Stimulated activated CD8-positive, alpha-beta memory T cell treated with anti-CD3 and anti-CD28 coated beads, Interleukin-2, amount 100 ng/mL, for 48 hours (primary cell): Measurements from ENCODE around the gene AGAP2.

Experiments used
- DNase-seq, 2 donors: peaks; one replicate each; pipeline ENCODE4 v3.0.0-alpha.2; 2020; ENCODE audit warnings: low read depth in 2 of 2

AGAP2 gene

GRCh38 chr12:57736741-57737466 is 1.6 kb downstream of the AGAP2 start:
- DNase-seq: no peak

GRCh38 chr12:57735952-57736740 is 2.4 kb downstream of the AGAP2 start:
- no peak for DNase-seq

GRCh38 chr12:57735198-57735855 is 3.2 kb downstream of the AGAP2 start:
- DNase-seq: no peak

GRCh38 chr12:57734591-57734990 is 4.0 kb downstream of the AGAP2 start:
- DNase-seq: no peak

- no peak for DNase-seq
These were observed 4.6 kb downstream of the AGAP2 start for GRCh38 chr12:57733928-57734327.

- DNase-seq: no peak
These were observed 5.6 kb downstream of the AGAP2 start for GRCh38 chr12:57732726-57733593.

- DNase-seq: no peak
These were observed 6.3 kb downstream of the AGAP2 start for GRCh38 chr12:57732270-57732669.

- no peak for DNase-seq
These were observed 7.0 kb downstream of the AGAP2 start for GRCh38 chr12:57731411-57732080.

- DNase-seq: no peak
These were observed 8.0 kb downstream of the AGAP2 start for GRCh38 chr12:57730336-57731067.

- no peak for DNase-seq
These were observed 9.2 kb downstream of the AGAP2 start for GRCh38 chr12:57729321-57729844.

- no peak for DNase-seq
These were observed 10.7 kb downstream of the AGAP2 start for GRCh38 chr12:57727758-57728395.

GRCh38 chr12:57726884-57727757 is 11.4 kb downstream of the AGAP2 start:
- DNase-seq: no peak

GRCh38 chr12:57726151-57726883 is 12.2 kb downstream of the AGAP2 start:
- DNase-seq: no peak

GRCh38 chr12:57725851-57726150 is 12.7 kb downstream of the AGAP2 start:
- no peak for DNase-seq

GRCh38 chr12:57724936-57725740 is 13.4 kb downstream of the AGAP2 start:
- DNase-seq: no peak

- no peak for DNase-seq
These were observed 14.3 kb downstream of the AGAP2 start for GRCh38 chr12:57724003-57724935.
